WTC11 (cell line): ENCODE results near the gene RRBP1. TPM values are rescaled to one million over a fixed set of nuclear protein-coding genes. Genes with fewer than 3 reads are reported as not detected.

Source experiments
- ATAC-seq: fragments of 200-7000 bp; cut with Tn5 transposase; 2 replicates; pipeline ENCODE4 v1.10.0; 2021; ENCODE audit warnings: mild to moderate bottlenecking, moderate library complexity
- CTCF ChIA-PET: fragments of 300-600 bp; sonication (Branson Sonifier 250); formaldehyde crosslinking; loops from one replicate; lab custom pipeline; 2021; ENCODE audit warnings: antibody characterized with exemption; lab: Charles Lee
- POLR2A ChIA-PET: fragments of 350-600 bp; sonication (Branson Sonifier 250); formaldehyde crosslinking; loops from one replicate; lab custom pipeline; 2021; ENCODE audit warnings: antibody characterized with exemption; lab: Charles Lee
- DNase-seq: peaks from one replicate; pipeline ENCODE4 v3.0.0; 2021; ENCODE audit warnings: low spot score
- H3K27ac Mint-ChIP-seq: 2 replicates; pipeline ENCODE4 v1.8.0; 2021; ENCODE audit warnings: mixed read lengths
- H3K27me3 Mint-ChIP-seq: 2 replicates; pipeline ENCODE4 v1.8.0; 2021; ENCODE audit warnings: low read depth, mild to moderate bottlenecking, moderate library complexity, mixed read lengths
- H3K36me3 Mint-ChIP-seq: 2 replicates; pipeline ENCODE4 v1.8.0; 2021; ENCODE audit warnings: mixed read lengths
- H3K4me1 Mint-ChIP-seq: 2 replicates; pipeline ENCODE4 v1.8.0; 2022; ENCODE audit warnings: mixed read lengths
- H3K4me3 Mint-ChIP-seq: 2 replicates; pipeline ENCODE4 v1.8.0; 2021; ENCODE audit warnings: mild to moderate bottlenecking, moderate library complexity, mixed read lengths
- H3K9me3 Mint-ChIP-seq: 2 replicates; pipeline ENCODE4 v1.8.0; 2021; ENCODE audit warnings: mixed read lengths
- AFF4 ChIP-seq: sonication (generic); formaldehyde crosslinking; IDR thresholded peaks from 2 replicates; pipeline ENCODE4 v1.8.1; 2023; ENCODE audit warnings: mild to moderate bottlenecking, missing genetic modification reagents, borderline replicate concordance
- ATF2 ChIP-seq: sonication (generic); formaldehyde crosslinking; IDR thresholded peaks from 2 replicates; pipeline ENCODE4 v1.8.1; 2022; ENCODE audit warnings: low read depth, missing genetic modification reagents, borderline replicate concordance
- CBFB ChIP-seq: sonication (generic); formaldehyde crosslinking; IDR thresholded peaks from 2 replicates; pipeline ENCODE4 v1.8.1; 2022; ENCODE audit warnings: mild to moderate bottlenecking, low read depth, missing genetic modification reagents
- CREM ChIP-seq: sonication (generic); formaldehyde crosslinking; IDR thresholded peaks from 2 replicates; pipeline ENCODE4 v1.8.1; 2022; ENCODE audit warnings: mild to moderate bottlenecking, missing genetic modification reagents, moderate library complexity
- CTCF ChIP-seq: fragments of 200-600 bp; IDR thresholded peaks from 2 replicates; pipeline ENCODE4 v1.8.0; 2022; ENCODE audit warnings: antibody characterized with exemption
- E2F4 ChIP-seq: sonication (generic); formaldehyde crosslinking; IDR thresholded peaks from 2 replicates; pipeline ENCODE4 v1.8.1; 2022; ENCODE audit warnings: low read depth, mild to moderate bottlenecking, moderate library complexity, missing genetic modification reagents, borderline replicate concordance
- ELF4 ChIP-seq: sonication (generic); formaldehyde crosslinking; IDR thresholded peaks from 2 replicates; pipeline ENCODE4 v1.8.1; 2022; ENCODE audit warnings: low read depth, mild to moderate bottlenecking, moderate library complexity, missing genetic modification reagents
- GABPB1 ChIP-seq: sonication (generic); formaldehyde crosslinking; IDR thresholded peaks from 2 replicates; pipeline ENCODE4 v1.8.1; 2023; ENCODE audit warnings: mild to moderate bottlenecking, missing genetic modification reagents
- HMGXB4 ChIP-seq: sonication (generic); formaldehyde crosslinking; IDR thresholded peaks from 2 replicates; pipeline ENCODE4 v1.8.1; 2023; ENCODE audit warnings: mild to moderate bottlenecking, moderate library complexity, missing genetic modification reagents
- IRF1 ChIP-seq: sonication (generic); formaldehyde crosslinking; IDR thresholded peaks from 2 replicates; pipeline ENCODE4 v1.8.0; 2023; ENCODE audit warnings: missing genetic modification reagents
- IRF2 ChIP-seq: sonication (generic); formaldehyde crosslinking; IDR thresholded peaks from 2 replicates; pipeline ENCODE4 v1.8.0; 2022; ENCODE audit warnings: low read depth, missing genetic modification reagents, borderline replicate concordance
- MYBL2 ChIP-seq: sonication (generic); formaldehyde crosslinking; IDR thresholded peaks from 2 replicates; pipeline ENCODE4 v1.8.1; 2023; ENCODE audit warnings: mild to moderate bottlenecking, moderate library complexity, missing genetic modification reagents
- RORB ChIP-seq: fragments of 250-450 bp; sonication (Bioruptor Pico); IDR thresholded peaks from 2 replicates; pipeline ENCODE4 v1.9.0; 2021; ENCODE audit warnings: mild to moderate bottlenecking
- SMAD4 ChIP-seq: sonication (generic); formaldehyde crosslinking; IDR thresholded peaks from 2 replicates; pipeline ENCODE4 v1.8.0; 2022; ENCODE audit warnings: mild to moderate bottlenecking, missing genetic modification reagents
- TCF7 ChIP-seq: sonication (generic); formaldehyde crosslinking; IDR thresholded peaks from 2 replicates; pipeline ENCODE4 v1.8.0; 2022; ENCODE audit warnings: mild to moderate bottlenecking, low read depth, missing genetic modification reagents, moderate library complexity
- TEAD1 ChIP-seq: sonication (generic); formaldehyde crosslinking; IDR thresholded peaks from 2 replicates; pipeline ENCODE4 v1.8.0; 2022; ENCODE audit warnings: mild to moderate bottlenecking, missing genetic modification reagents
- ZBTB43 ChIP-seq: sonication (generic); formaldehyde crosslinking; IDR thresholded peaks from 2 replicates; pipeline ENCODE4 v1.8.1; 2023; ENCODE audit warnings: mild to moderate bottlenecking, missing genetic modification reagents
- ZNF232 ChIP-seq: sonication (generic); formaldehyde crosslinking; IDR thresholded peaks from 2 replicates; pipeline ENCODE4 v1.8.0; 2022; ENCODE audit warnings: mild to moderate bottlenecking, missing genetic modification reagents
- ZNF396 ChIP-seq: fragments of 250-450 bp; sonication (Bioruptor Pico); IDR thresholded peaks from 2 replicates; pipeline ENCODE4 v1.8.0; 2021; ENCODE audit warnings: mild to moderate bottlenecking, moderate library complexity, borderline replicate concordance
- ZNF416 ChIP-seq: fragments of 250-450 bp; sonication (Bioruptor Pico); IDR thresholded peaks from 2 replicates; pipeline ENCODE4 v1.9.0; 2021; ENCODE audit warnings: mild to moderate bottlenecking, inconsistent platforms
- total RNA-seq: library from RNA; stranded (reverse); gene quantifications from 3 replicates; pipeline ENCODE4 v1.2.3, GENCODE V29; 2021

RRBP1 gene
- total RNA-seq, 1 experiment from 2014 or later: 171 TPM

GRCh38 chr20:17652411-17652810 lies 29.6 kb downstream of the RRBP1 start:
- H3K4me1 Mint-ChIP-seq: peaks cover 68% of the 10 kb centered on the region
- CTCF ChIA-PET: interaction anchor here (1.1 to 2.1 kb wide), 5 partner anchors 28 to 287 kb away, joined by 3 to 8 read pairs (median 4); no protein-coding TSS in a partner anchor
- H3K9me3 Mint-ChIP-seq: no peaks in the 10 kb centered on the region
- H3K27ac Mint-ChIP-seq: peak overlapping the region; percentile 84
- no peaks in the 10 kb centered on the region for H3K27me3 Mint-ChIP-seq
- POLR2A ChIA-PET: no interaction called here
- peaks cover 18% of the 10 kb centered on the region for H3K36me3 Mint-ChIP-seq
- no peak for DNase-seq
- ATAC-seq: no peak
- TF ChIP-seq ZNF416: no peak
- no peak for TF ChIP-seq E2F4
- no peak overlapping the region for H3K4me3 Mint-ChIP-seq

- Mint-ChIP-seq H3K9me3 (no peaks in the 10 kb centered on the region), H3K27ac (peak overlapping the region; percentile 84), H3K27me3 (no peaks in the 10 kb centered on the region), H3K4me1 (peaks cover 67% of the 10 kb centered on the region), H3K36me3 (peaks cover 14% of the 10 kb centered on the region), H3K4me3 (no peak overlapping the region)
- ATAC-seq: no peak
- DNase-seq: no peak
- ChIA-PET CTCF (interaction anchor here (1.0 to 2.1 kb wide), 3 partner anchors 34 to 287 kb away, joined by 4 to 8 read pairs (median 4); no protein-coding TSS in a partner anchor), POLR2A (no interaction called here)
- TF ChIP-seq IRF1 (CRISPR knock-in tag): no peak
- TF ChIP-seq ZNF396 (CRISPR knock-in tag): no peak
- no peak for TF ChIP-seq GABPB1 (CRISPR knock-in tag)
- TF ChIP-seq ZNF232 (CRISPR knock-in tag): no peak
- no peak for TF ChIP-seq TEAD1 (CRISPR knock-in tag)
- TF ChIP-seq ATF2: no peak
- no peak for TF ChIP-seq CBFB
- no peak for TF ChIP-seq CREM
- no peak for TF ChIP-seq IRF2
- TF ChIP-seq AFF4: no peak
Observed at GRCh38 chr20:17651760-17652388, 30.2 kb downstream of the RRBP1 start.

- Mint-ChIP-seq H3K4me1 (peaks cover 67% of the 10 kb centered on the region), H3K9me3 (no peaks in the 10 kb centered on the region), H3K4me3 (no peak overlapping the region), H3K36me3 (peaks cover 8% of the 10 kb centered on the region), H3K27me3 (no peaks in the 10 kb centered on the region), H3K27ac (peak overlapping the region; percentile 82)
- no peak for DNase-seq
- CTCF ChIA-PET: interaction anchor here (1.0 to 2.3 kb wide), 4 partner anchors 12 to 288 kb away, joined by 4 to 10 read pairs (median 6); no protein-coding TSS in a partner anchor
- POLR2A ChIA-PET: no interaction called here
- ATAC-seq: no peak
- TF ChIP-seq ELF4 (CRISPR knock-in tag) (no peak), ZNF232 (CRISPR knock-in tag) (no peak), RORB (CRISPR knock-in tag) (no peak), HMGXB4 (CRISPR knock-in tag) (no peak), MYBL2 (no peak), CTCF (no peak), TCF7 (no peak), SMAD4 (CRISPR knock-in tag) (no peak), ZBTB43 (CRISPR knock-in tag) (no peak), GABPB1 (CRISPR knock-in tag) (no peak)
Observed at GRCh38 chr20:17651129-17651759, 30.8 kb downstream of the RRBP1 start.
